Measurements from ENCODE around the gene STXBP1.
"Not testable (repeated sequence)": the region's sequence is repeated elsewhere in the genome, so short reads cannot be mapped to it uniquely, and the experiment has no call there.

STXBP1 gene

DNA sequence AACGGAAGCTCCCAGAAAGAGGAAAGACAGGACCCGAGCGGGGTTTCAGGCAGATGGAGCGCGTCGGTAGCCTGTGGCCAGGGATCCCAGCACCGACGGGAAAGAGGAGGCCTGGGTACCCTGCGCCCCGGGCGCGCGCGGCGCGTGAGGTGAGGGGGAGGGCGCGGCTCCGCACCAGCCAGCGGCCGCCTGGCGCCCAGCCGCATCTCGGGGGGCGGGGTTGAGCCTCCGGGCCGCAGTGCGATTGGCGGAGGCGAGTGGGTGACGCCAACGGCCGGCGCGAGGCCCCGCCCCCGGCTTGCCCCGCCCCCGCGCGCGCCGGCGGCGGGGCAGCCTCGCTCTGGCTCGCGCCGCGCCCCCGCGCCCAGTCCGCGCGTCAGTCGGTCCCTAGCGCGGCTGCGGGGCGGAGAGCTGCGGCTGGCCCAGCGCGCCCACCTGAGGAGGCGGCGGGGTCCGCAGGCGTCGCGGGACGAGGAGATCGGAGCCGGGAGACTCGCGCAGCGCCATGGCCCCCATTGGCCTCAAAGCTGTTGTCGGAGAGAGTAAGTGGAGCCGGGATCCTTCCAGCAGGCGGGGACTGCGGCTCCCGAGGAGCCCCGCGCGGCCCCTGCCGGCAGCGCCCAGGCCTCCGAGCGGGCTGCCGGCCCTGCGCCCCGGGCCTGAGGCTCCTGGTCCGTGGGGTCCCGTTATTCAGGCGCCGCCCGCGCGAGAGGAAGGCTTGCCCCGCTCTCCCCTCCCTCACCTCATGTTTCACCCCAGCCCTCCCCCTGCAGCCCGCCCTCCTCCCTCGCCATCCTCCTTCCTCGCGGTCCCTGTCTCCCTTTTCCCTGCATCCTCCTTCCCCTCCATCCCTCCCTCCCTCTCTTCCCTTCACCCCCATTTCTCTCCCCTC is at the start of gene STXBP1:
Gene STXBP1 (plus strand): TSS at position 379 of the 892 bp plus-strand sequence. CDS start 127 bp downstream, at position 506.
- peak; percentile 89 for DNase-seq (ENCODE audit: low spot score)

DNA sequence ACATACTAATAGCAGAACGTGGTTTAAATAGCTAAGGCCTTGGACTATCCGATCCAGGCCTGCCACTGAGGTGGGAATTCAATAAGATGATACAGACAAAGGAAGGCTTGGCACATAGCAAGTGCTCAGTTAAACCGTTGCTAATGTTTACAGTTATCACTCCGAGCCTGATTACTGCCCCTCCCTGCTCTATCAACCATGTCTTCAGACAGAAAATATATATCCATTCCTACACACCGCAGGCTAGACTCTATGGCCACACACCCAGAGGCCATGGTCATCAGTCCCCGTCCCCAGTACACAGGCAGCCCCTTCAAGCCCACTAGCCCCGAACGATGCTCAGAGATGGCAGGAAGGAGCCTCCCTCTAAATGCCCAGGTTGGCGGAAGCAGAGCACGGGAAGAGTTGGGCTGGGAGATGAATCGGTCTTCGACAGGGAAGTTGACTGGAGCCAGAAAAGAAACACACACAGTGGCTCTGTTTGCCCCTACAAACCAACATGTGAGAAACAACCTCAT is 49.7 kb upstream of the STXBP1 start:
- DNase-seq (ENCODE audit: low spot score): no peak

DNA sequence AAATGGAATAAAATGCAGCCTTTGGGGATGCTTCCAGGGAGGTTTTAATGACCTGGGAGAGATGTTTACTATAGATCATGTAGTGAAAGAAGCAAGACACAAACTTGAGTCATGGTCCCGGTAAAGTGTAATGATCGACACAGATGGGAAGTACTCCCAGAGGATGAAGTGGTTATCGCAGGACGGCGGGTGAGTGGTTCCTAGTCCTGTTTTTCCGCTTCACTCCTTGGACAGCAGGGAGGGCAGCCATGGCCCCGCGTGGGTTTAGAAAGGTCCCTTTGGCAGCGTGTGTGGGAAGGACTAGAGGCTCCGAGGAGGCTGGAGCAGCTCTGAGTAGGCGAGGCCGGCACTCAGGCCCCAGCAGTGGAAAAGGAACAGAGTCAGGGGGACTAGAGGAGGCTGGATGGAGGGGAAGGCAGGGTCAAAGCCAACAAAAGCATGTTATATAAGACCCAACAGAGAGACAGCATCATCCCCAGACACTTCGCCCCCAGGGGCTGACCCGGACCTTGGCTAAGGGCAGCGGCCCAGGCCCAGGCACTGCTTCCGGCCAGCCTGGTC is 49.2 kb upstream of the STXBP1 start:
- no peak for DNase-seq (ENCODE audit: low spot score)

GRCh38 chr9:127563579-127563978 is 48.5 kb upstream of the STXBP1 start:
- DNase-seq (ENCODE audit: low spot score): no peak

DNA sequence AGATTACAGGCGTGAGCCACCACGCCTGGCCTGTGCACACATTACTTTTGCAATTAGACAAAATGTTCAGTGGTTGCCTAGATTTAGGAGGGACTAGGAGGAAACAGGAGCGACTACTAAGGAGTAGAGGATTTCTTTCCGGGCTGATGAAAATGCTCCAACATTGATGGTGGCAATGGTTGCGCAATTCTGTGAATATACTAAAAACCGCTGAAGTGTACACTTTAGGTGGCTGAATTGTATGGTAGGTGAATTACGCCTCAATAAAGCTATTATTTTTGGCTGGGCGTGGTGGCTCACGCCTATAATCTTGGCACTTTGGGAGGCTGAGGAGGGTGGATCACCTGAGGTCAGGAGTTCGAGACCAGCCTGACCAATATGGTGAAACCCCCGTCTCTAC is 46.8 kb upstream of the STXBP1 start:
- no peak for DNase-seq (ENCODE audit: low spot score)

DNA sequence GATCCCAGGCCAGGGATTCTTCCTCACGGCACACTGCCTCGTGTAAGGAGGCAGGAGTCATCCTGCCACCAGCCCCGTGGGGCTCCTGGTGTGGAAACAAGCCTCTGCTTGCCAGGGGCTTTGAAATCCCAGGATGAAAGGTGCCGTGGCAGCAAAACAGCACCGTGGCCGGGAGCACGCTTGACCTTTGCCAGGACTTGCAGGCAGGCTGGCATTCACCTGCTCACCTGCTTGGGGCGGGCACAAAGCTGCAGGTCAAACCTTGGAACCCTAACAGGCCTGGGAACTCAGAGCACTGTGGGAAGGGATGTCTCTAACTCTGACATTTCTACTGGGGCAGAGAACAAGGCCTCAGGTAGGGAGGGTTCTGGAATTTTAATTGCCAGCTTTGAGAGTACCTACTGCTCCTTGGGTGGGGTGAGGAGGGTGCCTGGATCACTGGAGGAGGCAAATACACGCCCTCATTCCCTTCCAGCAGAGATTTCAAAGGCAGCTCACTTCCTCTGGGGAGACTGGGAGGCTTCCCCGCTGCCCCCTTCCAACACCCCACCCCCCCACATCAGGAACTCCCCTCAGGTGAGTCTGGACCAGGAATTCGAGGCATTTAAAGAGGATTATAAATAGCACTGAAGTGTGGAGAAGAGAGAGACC is 45.6 kb upstream of the STXBP1 start:
- peak; percentile 86 for DNase-seq (ENCODE audit: low spot score)

GRCh38 chr9:127567035-127567729 is 44.9 kb upstream of the STXBP1 start:
- peak; percentile 72 for DNase-seq (ENCODE audit: low spot score)

DNA sequence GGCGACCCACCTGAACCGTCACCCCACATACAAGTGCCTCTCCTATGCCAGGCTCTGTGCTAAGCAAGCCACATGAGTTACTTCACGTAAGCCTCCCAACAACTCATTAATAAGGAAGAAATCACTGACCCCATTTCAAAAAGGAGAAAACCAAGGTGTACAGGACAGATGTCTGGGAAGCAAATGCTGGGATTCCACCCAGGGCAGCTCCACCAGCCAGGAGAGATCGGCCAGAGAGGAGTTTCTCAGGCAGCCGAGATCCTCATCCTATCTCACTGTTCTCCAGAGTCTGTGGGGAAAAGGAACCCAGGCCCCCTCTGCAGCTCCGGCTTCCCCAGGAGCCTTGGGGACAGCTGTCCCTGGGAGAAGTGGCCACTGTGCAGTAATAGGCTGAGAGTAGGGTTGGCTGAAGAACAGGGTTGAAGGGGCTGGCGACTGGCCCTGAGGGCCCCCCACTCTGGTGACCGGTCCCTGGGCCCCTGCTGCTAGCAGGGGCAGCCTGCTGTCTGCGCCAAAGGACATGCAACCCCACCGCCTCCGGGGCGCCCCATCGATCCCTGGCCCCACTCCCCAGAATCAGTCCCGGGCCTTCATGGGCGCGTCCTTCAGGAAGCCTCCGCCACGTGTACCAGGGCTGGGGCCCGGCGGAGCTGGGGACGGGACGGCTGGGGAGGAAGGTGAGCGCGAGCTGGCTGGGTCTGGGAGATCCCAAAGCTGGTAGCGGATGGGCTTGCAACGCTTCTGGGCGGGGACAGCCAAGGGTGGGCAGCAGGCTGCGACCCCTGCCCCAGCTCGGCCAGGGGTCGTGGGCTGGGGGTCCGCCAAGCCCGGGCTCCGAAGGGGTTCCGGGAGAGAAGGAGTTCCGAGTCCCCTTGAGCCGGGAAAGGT is 44.1 kb upstream of the STXBP1 start:
- no peak for DNase-seq (ENCODE audit: low spot score)

DNA sequence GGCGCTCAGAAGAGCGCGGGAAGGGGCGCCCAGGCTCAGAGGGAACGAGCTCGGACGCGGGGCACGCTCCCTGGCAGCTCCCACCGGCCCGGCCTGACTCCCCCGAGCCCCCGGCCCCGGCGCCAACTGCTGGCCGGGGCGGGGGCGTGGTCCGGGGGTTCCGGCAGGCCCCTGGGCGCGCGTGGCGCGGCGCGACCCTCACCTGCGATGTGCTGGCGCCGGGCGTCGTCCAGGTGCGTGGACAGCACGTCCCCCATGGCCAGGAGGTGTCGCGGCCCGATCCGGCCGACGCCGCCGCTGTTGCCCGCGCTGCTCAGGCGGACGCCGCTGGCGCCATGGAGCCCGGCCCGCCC is 43.5 kb upstream of the STXBP1 start:
- no peak for DNase-seq (ENCODE audit: low spot score)

DNA sequence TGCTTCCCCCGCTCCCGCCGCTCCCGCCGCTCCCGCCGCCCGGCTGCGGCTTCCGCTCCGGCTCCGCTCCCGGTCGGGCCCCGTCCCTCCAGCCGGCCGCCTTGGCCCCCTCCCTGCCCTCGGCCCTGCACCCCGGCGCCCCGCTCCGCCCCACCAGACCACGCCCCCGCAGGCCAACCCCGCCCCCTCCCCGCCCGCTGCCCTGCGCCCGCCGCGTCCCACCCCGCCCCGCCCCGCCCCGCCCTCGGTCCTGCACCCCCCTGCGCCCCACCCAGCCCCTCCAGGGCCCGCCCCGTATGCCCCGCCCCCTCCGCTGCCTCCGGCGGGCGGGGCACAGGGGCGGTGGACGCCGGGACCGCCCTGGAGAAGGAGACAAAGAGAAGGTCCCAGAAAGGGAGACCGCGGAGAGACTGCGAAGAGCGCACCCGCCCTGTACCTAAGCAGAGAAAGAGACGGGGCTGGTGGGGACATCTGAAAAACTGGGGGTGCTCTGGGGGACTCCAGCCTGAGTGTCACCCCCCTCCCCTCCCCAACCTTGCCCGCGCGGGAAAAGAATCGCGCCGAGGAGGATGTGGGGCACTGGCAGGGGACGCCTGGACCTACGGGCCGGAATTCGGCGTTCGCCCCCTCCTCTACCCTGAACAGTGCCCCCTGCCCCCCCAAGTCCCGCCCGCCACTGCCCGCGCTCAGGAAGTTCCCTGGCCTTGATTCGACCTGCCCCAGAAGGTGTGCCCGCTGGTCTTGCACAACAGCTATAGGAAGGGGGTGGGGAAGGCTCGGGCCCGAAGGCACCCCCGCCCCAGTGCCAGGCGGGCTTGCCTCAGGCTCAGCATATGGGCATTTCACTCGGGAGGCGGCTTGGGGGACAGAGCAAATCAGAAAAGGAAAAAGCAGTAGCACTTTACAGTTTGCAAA is 42.8 kb upstream of the STXBP1 start:
- peak; percentile 79 for DNase-seq (ENCODE audit: low spot score)

DNA sequence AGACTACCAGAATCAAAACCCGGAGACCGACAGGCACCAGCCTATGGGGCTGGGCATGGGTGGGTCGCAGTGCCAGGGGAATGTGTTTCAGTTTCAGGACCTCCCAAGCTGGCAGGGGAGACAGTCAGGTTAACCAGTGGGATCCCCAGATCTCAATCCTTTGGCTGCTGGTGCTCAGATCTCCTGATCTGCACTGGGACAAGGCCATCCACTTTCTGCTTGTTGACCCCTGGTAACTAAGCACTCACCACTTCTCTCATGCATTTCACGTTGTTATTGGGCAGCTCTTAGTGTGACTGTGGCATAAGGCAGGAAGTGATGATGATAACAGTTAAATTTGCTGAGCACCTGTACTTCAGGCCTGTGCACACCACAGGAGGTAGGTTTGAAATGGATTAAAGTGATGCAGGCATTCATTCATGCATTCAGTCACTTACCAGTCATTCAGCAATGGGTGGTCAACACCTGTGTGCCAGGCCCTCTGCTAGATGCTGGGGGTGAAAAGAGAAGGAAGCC is 42.1 kb upstream of the STXBP1 start:
- no peak for DNase-seq (ENCODE audit: low spot score)

DNA sequence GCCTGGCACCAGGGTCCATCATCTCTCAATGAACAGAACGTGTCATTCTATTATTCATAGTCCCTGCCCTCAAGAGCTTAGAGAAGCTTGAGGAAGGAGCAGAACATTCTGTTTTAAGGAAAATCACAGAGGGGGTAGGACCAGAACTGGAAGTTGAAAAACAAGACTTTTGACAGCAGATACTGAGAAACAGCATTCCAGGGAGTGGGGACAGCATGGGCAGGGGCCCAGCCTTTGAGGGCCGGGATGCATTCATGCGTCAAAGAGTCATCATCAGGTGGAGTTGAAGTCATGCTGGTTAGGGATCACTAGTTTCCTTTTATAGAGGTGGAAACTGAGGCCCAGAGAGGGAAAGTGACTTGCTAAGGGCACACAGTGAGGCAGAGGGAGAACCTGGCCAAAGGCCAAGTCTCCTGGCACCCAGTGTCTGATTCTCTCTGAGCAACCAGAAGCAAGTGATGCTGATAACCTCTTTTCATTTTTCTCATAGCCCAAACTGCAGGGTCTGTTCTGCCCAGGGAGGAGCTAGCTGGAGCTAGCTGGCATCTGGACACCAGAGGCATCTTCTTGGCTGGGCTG is 41.5 kb upstream of the STXBP1 start:
- DNase-seq (ENCODE audit: low spot score): no peak

- DNase-seq (ENCODE audit: low spot score): no peak
These were observed 40.1 kb upstream of the STXBP1 start for GRCh38 chr9:127571971-127572370.

DNA sequence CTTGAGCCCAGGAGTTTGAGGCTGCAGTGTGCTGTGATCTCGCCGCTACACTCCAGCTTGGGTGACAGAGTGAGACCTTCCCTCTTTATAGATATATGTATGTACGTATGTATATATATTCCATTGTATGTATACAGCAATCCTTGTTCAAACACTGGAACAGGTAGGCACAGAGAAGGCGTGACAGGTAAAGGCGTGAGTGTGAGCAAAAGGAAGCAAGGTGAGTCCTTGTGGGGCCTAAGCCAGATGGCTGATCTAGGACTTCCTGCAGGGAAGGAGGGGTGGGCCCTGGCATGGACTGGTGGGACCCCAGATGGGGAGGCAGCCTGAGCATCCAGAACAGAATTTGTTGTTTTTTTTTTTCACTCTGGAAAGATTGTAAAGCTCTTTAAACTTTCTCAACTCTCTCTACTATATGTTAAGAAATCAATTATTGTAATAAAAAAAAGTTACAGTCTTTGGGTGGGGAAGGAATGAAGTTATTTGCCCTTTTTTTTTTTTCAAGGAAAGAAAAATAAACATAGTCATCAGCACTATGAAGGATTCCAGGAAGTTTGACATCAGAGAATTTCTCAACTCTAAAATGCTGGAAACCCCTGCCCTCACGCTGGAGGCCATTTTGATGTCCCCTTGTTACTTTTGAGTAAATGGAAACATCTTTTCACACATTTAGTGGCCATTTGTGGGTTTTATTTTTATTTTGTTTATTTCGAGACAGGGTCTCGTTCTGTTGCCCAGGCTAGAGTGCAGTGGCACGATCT is 38.9 kb upstream of the STXBP1 start:
- peak; percentile 40 for DNase-seq (ENCODE audit: low spot score)

DNA sequence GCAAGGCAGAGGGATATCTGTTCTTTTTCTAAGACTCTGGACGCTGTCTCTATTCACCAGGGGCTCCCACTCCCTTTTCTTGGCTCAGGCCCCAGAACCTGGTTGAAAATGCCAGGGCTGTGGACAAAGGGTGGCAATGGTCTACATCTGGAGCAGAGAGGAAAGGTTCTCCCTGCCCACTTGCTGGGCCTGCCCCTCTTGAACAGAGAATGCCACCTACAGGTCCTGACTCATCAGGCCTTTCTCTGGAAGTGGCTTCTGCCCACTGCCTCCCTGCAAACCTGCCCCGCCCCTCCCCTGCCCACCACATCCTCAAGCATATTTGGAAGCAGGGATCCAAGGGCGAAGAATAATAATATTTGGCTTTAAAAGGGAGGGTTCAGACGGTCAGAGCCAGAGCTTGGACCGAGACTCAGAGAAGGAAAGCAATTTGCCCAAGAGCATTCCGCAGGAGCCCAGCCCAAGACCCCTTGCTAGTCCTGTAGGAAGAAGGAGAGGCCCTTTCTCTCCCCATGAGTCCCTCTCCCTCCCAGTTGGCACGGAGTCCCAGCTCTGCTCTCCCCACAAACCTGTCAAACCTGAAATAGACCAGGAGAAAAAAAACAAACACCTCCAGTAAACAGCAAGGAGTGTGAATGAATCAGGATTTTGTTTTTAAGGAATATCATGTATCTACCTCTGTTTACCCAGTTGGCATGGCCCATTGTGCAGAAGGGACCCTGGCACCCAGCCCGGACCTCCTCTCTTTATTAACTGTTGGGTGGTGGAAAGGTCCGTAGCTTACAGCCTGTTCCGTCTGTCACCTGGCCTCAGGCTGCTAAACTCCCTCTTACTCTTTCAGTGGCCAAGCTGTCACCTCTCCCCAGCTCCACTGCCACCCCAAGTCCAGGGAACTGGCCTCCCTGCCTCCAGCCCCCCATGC is 37.7 kb upstream of the STXBP1 start:
- DNase-seq (ENCODE audit: low spot score): peak; percentile 78

DNA sequence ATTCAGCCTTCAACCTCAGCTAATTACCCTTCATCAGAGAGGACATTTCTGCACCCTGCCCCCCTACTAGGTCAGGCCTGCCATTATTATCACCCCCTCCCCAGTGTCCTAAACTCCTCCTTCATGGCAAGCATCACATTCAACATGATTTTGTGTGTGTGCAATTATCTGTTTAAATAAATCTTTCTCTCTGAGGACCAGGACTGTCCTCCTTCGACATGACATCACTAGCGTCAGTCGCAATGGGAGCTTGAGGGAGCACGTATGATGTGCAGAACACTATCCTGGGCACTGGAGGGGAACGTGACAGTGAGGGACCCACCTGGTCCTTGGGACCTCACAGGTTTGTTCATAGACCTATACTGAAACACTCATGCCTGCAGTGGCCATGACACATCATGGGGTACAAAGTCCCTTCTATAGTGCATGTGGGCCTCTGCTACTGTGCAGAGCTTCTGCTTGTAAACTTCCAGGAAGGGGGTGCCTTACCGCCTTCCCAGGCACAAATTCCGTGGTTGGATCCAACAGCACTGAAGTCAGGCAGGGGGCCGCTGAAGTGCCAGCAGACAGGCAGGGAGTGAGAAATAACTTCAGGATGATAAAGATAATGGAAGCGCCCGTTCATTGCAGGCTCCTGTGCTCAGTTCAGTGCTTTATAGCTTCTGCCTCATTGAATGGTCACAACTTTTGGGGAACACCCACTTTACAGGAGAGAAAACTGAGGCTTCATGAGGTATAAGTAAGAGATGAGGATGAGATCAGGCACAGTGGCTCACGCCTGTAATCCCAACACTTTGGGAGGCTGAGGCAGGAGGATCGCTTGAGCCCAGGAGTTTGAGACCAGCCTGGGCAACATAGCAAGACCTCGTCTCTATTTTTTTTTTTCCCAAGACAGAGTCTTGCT is 36.0 kb upstream of the STXBP1 start:
- peak; percentile 66 for DNase-seq (ENCODE audit: low spot score)

- not testable (repeated sequence) for DNase-seq (ENCODE audit: low spot score)
These were observed 34.9 kb upstream of the STXBP1 start for GRCh38 chr9:127577194-127577593.

All from LoVo (cell line).